ENCODE measurements around the gene ZBED2.

- TF ChIP-seq CTCF (conservative IDR thresholded peaks at IDR 0.05; ENCODE audit: low read depth in 2 of 2), result no peak
- TF ChIP-seq EZH2phosphoT487 (IDR thresholded peaks at IDR 0.05; ENCODE audit: unreplicated experiment), result no peak
- TF ChIP-seq EZH2 (IDR thresholded peaks at IDR 0.05; ENCODE audit: low read depth, unreplicated experiment), result no peak
- TF ChIP-seq REST (IDR thresholded peaks at IDR 0.05; ENCODE audit: unreplicated experiment), result no peak
- no peak for TF ChIP-seq CREB1 (CRISPR knock-in tag; IDR thresholded peaks at IDR 0.05; ENCODE audit: low read depth)
- TF ChIP-seq POLR2AphosphoS5 (IDR thresholded peaks at IDR 0.05; ENCODE audit: low read depth), result no peak
- TF ChIP-seq NANOG (IDR thresholded peaks at IDR 0.05; ENCODE audit: borderline replicate concordance), result no peak
Measured at GRCh38 chr3:111566844-111567243, 28.3 kb downstream of the ZBED2 start.

Measured in GM23338 (cell line).